GM18873 (cell line): ENCODE data around the gene TUBA1B.
"Not testable (repeated sequence)": the region's sequence is repeated elsewhere in the genome, so short reads cannot be mapped to it uniquely, and the experiment has no call there.

Experiments used
- ATAC-seq: cut with Tn5 transposase; IDR thresholded peaks from one replicate; pipeline ENCODE4 v1.9.1; 2021; ENCODE audit warnings: mild to moderate bottlenecking, moderate library complexity, moderate number of reproducible peaks; ENCODE audit not compliant: unreplicated experiment, low FRiP score

TUBA1B gene

GRCh38 chr12:49131051-49131893, at the start of gene TUBA1B:
Gene TUBA1B, minus strand, starts transcription at chr12:49131395. Its CDS starts 95 bp downstream, at chr12:49131300.
- peak; percentile 44 for ATAC-seq

DNA sequence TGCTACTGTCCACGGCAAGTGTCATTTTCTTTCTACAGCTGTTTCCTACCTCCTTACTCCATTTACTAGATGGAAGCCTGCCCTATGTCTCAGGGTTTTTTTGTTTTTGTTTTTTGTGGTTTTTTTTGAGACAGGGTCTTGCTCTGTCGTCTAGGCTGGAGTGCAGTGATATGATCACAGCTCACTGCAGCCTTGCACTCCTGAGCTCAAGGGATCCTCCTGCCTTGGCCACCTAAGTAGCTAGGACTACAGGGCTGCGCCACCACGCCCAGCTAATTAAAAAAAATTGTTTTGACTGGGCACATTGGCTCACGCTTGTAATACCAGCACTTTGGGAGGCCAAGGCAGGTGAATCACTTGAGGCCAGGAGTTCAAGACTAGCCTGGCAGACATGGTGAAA, 43.0 kb upstream of the TUBA1B start:
- ATAC-seq = no peak

GRCh38 chr12:49170924-49171323, 39.7 kb upstream of the TUBA1B start:
- ATAC-seq = no peak

- ATAC-seq = no peak
Measured at GRCh38 chr12:49165114-49165513, 33.9 kb upstream of the TUBA1B start.

DNA sequence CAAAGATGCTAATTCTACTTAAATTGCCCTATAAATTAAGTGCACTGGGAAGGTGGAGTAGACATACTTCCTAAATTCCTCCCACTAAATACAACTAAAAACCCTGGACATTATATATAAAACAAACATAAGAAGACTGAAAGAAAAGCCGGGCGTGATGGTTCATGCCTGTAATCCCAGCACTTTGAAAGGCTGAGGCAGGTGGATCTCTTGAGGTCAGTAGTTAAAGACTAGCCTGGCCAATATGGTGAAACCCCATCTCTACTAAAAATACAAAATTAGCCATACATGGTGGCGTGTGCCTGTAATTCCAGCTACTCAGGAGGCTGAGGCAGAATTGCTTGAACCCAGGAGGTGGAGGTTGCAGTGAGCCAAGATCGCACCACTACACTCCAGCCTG, 30.7 kb upstream of the TUBA1B start:
- ATAC-seq = not testable (repeated sequence)

DNA sequence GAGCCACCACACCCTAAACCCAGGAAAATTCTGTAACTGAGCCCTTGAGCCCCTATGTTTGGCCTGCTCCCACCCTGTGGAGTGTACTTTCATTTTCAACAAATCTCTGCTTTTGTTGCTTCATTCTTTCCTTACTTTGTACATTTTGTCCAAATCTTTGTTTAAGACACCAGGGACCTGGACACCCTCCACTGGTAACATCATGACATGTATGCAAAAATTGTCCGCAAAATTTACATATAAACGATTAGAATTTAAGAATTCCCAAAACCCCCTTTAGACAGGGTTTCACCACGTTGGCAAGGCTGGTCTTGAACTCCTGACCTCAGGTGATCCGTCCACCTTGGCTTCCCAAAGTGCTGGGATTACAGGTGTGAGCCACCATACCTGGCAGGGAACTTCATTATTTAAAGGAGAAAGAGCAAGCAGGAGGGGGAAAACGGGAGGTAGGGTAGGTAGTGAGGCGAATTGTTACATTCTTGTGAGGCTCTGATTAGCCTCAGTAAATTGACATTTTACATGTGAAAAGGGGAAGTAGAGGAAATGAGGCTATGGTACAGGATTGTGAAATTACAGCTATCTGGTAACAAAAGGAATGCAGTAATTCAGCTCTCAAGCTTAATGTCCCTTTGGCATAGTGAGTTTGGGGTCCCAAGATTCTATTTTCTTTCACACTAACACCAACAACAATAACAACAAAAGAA, 30.0 kb upstream of the TUBA1B start:
- no peak for ATAC-seq

GRCh38 chr12:49160399-49160798, 29.2 kb upstream of the TUBA1B start:
- peak; percentile 44 for ATAC-seq

- no peak for ATAC-seq
Measured at GRCh38 chr12:49154221-49154620, 23.0 kb upstream of the TUBA1B start.

- ATAC-seq = no peak
Measured at GRCh38 chr12:49147384-49147783, 16.2 kb upstream of the TUBA1B start.

DNA sequence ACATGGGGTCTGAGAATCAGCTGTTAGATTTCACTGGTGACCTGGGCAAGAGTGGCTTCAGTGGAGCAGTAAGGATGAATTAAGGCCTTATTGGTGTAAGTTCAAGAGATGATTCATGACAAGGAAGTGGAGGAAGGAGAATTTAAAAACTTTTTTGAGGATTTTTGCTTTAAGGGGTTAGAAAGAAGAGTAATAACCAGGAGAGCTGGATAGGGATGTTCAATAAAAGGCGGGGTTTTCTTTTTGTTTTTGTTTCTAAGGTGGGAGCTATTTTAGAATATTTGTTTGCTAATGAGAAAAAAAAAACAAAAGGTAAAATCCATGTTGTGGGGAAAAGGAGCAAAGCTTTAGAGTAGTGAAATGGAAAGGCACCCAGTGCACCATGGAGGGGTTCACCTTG, 15.2 kb upstream of the TUBA1B start:
- ATAC-seq = no peak

DNA sequence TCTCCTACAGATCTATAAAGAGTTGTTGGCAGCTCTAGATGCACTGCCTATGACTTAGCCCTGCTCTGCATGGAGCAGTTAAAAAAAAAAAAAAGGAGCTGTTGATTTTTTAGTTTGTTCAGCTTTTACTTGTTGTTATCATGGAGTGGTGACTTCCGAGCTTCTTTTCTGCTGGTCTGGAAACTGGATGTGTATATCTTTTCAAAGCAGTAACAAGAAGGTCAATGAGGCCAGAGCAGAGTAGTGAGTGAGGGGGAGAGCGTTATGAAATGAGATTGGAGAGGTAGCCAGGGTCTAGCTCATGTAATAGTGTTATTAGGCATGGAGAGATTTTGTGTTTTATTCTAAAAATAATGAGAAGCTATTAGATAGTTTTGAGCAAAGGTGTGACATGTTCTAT, 13.2 kb upstream of the TUBA1B start:
- no peak for ATAC-seq

DNA sequence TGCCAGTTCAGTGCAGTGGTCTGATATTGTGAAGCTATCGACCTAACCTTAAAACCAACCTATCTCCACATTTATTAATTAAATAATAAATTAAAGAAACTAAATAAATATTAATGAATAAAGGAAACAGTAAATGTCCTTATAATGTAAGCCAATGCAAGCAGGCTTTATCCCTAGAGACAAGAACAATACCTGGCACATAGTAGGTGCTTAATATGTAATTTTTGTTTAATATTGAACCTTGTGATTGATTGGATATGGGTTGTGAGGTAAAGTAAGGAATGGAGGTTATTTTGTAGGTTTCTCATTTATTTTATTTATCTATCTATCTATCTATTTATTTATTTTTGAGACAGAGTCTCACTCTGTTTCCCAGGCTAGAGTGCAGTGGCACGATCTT, 7.8 kb upstream of the TUBA1B start:
- no peak for ATAC-seq

DNA sequence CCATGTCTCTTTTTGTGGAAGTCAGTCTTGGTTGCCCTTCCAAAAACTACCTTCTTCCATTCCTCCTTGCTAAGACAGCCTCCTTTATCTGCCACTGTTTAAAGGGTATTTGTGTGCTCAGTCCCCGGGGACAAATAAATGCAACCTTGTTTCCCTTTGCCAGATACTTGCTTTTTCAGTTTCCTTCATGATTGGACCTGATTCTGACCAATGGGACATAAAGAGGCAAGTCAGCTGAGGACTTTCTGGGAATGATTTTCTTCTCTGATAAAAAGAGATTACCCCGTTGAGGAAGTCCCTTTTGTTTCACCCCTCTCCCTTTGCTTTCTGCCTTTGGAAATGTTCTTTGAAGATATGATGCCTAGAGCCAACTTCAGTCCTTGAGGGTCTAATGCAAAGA, 7.4 kb upstream of the TUBA1B start:
- no peak for ATAC-seq

DNA sequence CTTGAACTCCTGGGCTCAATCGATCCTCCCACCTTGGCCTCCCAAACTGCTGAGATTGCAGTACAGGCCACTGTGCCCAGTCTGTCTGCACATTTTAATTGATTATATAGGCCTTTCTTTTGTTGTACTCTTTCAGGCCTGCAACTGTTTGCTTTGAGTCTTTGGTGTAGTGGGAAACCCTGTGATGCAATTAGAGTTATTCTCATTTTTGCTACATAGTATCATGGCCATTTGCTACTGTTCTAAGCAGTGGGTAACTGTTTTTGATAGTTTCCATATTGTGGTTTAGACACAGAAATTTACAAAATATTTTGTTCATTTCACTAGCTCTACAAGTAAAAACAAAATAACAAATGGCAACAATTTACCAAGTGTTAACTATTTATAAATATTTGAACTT, 6.3 kb upstream of the TUBA1B start:
- no peak for ATAC-seq

DNA sequence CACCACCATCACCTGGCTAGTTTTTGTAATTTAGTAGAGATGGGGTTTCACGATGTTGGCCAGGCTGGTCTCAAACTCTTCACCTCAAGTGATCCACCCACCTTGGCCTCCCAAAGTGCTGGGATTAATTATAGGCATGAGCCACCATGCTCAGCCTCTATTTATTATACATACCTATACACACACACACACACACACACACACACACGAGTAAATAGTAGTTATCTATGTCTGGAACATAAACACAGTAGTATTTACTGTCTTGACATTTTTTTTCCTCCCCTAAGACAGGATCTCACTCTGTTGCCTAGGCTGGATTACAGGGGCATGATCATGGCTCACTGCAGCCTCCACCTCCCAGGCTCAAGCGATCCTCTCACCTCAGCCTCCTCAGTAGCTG, 5.8 kb upstream of the TUBA1B start:
- not testable (repeated sequence) for ATAC-seq

- ATAC-seq = no peak
Measured at GRCh38 chr12:49133590-49133989, 2.4 kb upstream of the TUBA1B start.

DNA sequence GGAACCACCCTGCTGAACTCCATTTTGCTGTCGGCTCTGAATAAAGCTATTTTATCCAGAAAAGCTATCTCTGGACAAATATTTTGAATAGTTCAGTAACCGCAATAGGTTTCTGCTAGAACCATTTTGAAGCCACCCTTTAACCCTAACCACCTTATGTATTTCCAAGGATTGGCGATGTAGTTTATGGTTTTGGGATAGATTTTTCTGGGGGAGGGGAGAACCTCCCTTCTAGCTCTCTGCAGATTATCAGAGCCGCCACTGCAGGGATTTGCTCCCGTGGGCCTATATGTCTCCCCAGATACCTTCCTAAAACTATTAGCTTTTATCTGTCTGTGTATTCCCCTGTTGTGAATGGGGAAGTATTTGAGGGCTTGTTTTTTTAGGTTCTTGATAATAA, 1.8 kb upstream of the TUBA1B start:
- ATAC-seq = no peak

DNA sequence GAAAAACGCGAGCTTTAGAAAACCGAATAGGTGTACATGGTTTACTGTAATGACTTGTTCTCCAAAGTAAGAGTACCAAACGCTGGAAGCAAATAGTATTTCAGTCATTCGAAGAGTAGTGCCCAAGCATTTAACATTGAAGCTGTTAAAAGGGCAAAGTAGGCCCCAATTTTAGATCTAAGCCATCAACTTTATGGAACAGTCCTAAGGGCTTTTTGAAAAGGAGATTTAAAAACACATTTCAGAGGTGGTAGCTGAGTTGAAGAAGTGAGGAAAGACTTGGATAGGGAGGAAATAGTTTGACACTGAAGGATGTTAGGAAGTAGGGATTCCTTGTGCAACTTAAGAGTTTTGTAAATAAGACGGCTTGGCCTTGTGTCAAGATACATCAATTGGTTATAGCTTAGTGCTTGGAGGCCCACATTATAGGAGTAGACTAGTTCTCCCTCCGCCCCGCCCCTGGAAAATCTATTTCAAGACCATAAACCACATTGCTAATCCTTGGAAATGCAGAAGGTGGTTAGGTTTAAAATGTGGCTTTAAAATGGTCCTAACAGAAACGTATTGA, 783 bp upstream of the TUBA1B start:
- ATAC-seq = peak; percentile 2

DNA sequence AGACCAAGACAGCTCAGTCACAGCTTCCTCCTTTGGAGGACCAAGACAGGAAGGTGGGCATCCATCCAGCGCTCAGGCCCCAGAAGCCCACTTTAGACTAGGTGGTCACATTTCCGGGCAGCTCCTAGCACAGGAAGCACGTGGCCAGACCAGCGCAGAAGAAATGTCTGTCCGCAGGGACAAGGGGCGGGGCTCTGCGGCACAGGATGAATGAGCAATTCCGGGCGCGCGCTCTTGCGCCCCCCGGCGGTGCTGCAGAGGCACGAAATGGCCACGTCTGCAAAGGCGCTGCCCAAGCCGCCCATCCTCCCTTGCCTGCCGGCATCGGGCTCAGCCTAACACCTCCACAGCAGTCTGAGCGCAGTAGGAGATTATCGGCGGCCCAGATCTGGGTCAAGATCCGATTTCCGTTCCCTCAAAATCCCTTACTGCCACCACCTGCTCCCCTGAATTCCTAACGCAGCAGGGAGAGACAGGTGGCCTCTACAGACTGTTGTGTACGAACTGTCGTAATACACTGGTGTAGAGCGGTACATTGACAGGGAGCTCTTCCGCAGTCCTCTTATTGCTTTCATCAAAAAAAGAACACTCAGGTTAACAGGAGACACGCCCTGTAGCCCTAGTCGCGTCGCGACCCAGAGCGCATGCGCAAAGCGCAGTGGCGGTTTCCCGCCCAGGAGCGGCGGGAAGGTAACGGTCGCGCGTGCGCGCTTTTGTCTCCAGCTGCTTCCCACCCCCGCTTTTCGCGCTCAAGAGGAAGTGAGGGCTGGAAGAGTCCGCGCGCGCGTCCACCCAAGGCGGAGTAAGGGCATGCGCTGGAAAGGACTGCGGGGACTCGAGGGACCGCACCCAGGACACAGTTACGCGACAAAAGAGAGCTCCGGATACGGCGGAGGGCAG, 794 bp downstream of the TUBA1B start:
- ATAC-seq = peak; percentile 36

GRCh38 chr12:49129332-49130150, 1.7 kb downstream of the TUBA1B start:
- no peak for ATAC-seq
